ENCODE measurements around the gene FRZB. TPM values are rescaled to one million over a fixed set of nuclear protein-coding genes. Genes with fewer than 3 reads are reported as not detected.
A peak's percentile ranks its signal among the peaks of the same experiment; 100 is the strongest.

FRZB gene
- total and polyA plus RNA-seq, 9 of the 15 experiments (the other 6 are each of a cell fraction or from before 2014, with no cell fraction given) = 0.01 to 0.05 (median 0.03) TPM; not detected in 6

- in situ Hi-C loops (cut with MboI) = no loop called here
- no peaks in the 10 kb centered on the region for H3K79me2 ChIP-seq (ENCODE audit: control insufficient read depth, insufficient read depth, low read length)
- peak; percentile 90 for ATAC-seq
- peak; percentile 23; the same call in 1 of the 2 replicates for TF ChIP-seq NFIC (IDR thresholded peaks at IDR 0.05)
- TF ChIP-seq NFE2 (IDR thresholded peaks at IDR 0.05; ENCODE audit: low read depth) = peak; percentile 37; the same call in 1 of the 2 replicates
- no peak for TF ChIP-seq TGIF2 (CRISPR knock-in tag; IDR thresholded peaks at IDR 0.05)
- TF ChIP-seq NFRKB (IDR thresholded peaks at IDR 0.05; ENCODE audit: low read depth) = 0 out of 2 replicates have a peak, but pooled peaks have one; percentile 18
- TF ChIP-seq DPF2 (IDR thresholded peaks at IDR 0.05) = peak; percentile 43; the same call in 1 of the 2 replicates
- 0 out of 2 replicates have a peak, but pooled peaks have one; percentile 21 for TF ChIP-seq CREM (IDR thresholded peaks at IDR 0.05; ENCODE audit: low read depth)
- 0 out of 2 replicates have a peak, but pooled peaks have one; percentile 56 for TF ChIP-seq ZBTB2 (IDR thresholded peaks at IDR 0.05)
- TF ChIP-seq MEIS2 (IDR thresholded peaks at IDR 0.05; ENCODE audit: partially characterized antibody) = peak; percentile 2
- no peak for TF ChIP-seq TEAD2 (tag; IDR thresholded peaks at IDR 0.05)
- TF ChIP-seq HDAC1 (IDR thresholded peaks at IDR 0.05) = 0 out of 4 replicates have a peak, but pooled peaks of 1 of the 2 experiments have one; percentile 18
- peak; percentile 33 for TF ChIP-seq BRD9 (IDR thresholded peaks at IDR 0.05; ENCODE audit: low read depth, partially characterized antibody)
- 0 out of 2 replicates have a peak, but pooled peaks have one; percentile 19 for TF ChIP-seq SPI1 (IDR thresholded peaks at IDR 0.05; ENCODE audit: borderline replicate concordance, low read depth, low read length)
- no peak for TF ChIP-seq PREB (CRISPR knock-in tag; IDR thresholded peaks at IDR 0.05)
- TF ChIP-seq TRIM24 (IDR thresholded peaks at IDR 0.05) = 0 out of 4 replicates have a peak, but pooled peaks of 1 of the 2 experiments have one; percentile 29
- no peak for TF ChIP-seq NEUROD1 (IDR thresholded peaks at IDR 0.05; ENCODE audit: borderline replicate concordance, low read depth, low read length, partially characterized antibody)
- no peak for TF ChIP-seq IRF1 (CRISPR knock-in tag; IDR thresholded peaks at IDR 0.05; ENCODE audit: borderline replicate concordance)
- TF ChIP-seq ZNF316 (IDR thresholded peaks at IDR 0.05) = 0 out of 2 replicates have a peak, but pooled peaks have one; percentile 10
- no peak for TF ChIP-seq RB1 (IDR thresholded peaks at IDR 0.05; ENCODE audit: low read depth)
Measured at GRCh38 chr2:182907081-182907830, 40.8 kb upstream of the FRZB start.

More at GRCh38 chr2:182907081-182907830, 40.8 kb upstream of the FRZB start:
- no TSS peak for BruUV-seq (replicated peaks)
- 50% methylated on average over 7 of the region's 7 CpGs for WGBS (ENCODE audit: insufficient coverage, low coverage, missing lambda C conversion rate)
- Histone ChIP-seq H3K9ac (ENCODE audit: insufficient read depth in 1 of 2, low read depth in 2 of 2, low read length in 2 of 2) (peak overlapping the region in 1 of 2 experiments; percentile 66; a peak in 1 of 4 replicates), H2AFZ (ENCODE audit: low read depth, low read length) (peak overlapping the region; percentile 2; the same call in 1 of the 2 replicates), H4K20me1 (replicated peaks; ENCODE audit: control insufficient read depth, insufficient read depth, low read length) (no peaks in the 10 kb centered on the region), H3K27me3 (ENCODE audit: control insufficient read depth in 2 of 2, insufficient read depth in 2 of 2, low read length in 2 of 2) (no peaks in the 10 kb centered on the region), H3K4me2 (ENCODE audit: insufficient read depth, low read length) (no peak overlapping the region), H3K4me3 (no peak overlapping the region), H3K9me1 (ENCODE audit: control insufficient read depth, insufficient read depth, low read length) (no peaks in the 10 kb centered on the region), H3K36me3 (ENCODE audit: control insufficient read depth, insufficient read depth, low read length) (peaks cover 13% of the 10 kb centered on the region; the same call in 2 of the 3 replicates), H3K9me3 (replicated peaks; ENCODE audit: control insufficient read depth, insufficient read depth, low read depth, low read length) (no peaks in the 10 kb centered on the region), H3K4me1 (replicated peaks in 1 of 2; ENCODE audit: control insufficient read depth in 2 of 2, insufficient read depth in 2 of 2, low read length in 2 of 2) (no peaks in the 10 kb centered on the region; a peak in 2 of 5 replicates), H3K27ac (ENCODE audit: extremely low read depth, low read depth, low read length) (peak overlapping the region; percentile 23; the same call in 2 of the 3 replicates)
- ChIA-PET POLR2A (interaction anchor here (0.7 kb wide), 2 partner anchors 12 to 15 kb away, joined by 3 read pairs; no protein-coding TSS in a partner anchor), CTCF (ENCODE audit: low intra/inter-chr PET ratio) (no interaction called here)
- FAIRE-seq (peak; percentile 86), DNase-seq (ENCODE audit: extremely low read depth in 1 of 4, low spot score in 3 of 4) (peak in 2 of 4 experiments; percentile 52 to 58)
- intact Hi-C loops (cut with micrococcal nuclease) = no loop called here

Measured in K562 (cell line).